ENCODE measurements around the gene PPHLN1. TPM values are rescaled to one million over a fixed set of nuclear protein-coding genes. Genes with fewer than 3 reads are reported as not detected.

The PPHLN1 gene
- total RNA-seq, 4 donors from 2014 or later, result 39.5 to 45.5 (median 41.7) TPM

- 66 to 83% methylated on average over 2 of the region's 2 CpGs for WGBS, 2 donors
- no peak for DNase-seq (ENCODE audit: low spot score in 2 of 2)
- no peak overlapping the region for H3K4me3 ChIP-seq (ENCODE audit: low read depth, poor library complexity, severe bottlenecking)
- TF ChIP-seq POLR2A (IDR thresholded peaks at IDR 0.05), result no peak
- TF ChIP-seq, protein P1, sequence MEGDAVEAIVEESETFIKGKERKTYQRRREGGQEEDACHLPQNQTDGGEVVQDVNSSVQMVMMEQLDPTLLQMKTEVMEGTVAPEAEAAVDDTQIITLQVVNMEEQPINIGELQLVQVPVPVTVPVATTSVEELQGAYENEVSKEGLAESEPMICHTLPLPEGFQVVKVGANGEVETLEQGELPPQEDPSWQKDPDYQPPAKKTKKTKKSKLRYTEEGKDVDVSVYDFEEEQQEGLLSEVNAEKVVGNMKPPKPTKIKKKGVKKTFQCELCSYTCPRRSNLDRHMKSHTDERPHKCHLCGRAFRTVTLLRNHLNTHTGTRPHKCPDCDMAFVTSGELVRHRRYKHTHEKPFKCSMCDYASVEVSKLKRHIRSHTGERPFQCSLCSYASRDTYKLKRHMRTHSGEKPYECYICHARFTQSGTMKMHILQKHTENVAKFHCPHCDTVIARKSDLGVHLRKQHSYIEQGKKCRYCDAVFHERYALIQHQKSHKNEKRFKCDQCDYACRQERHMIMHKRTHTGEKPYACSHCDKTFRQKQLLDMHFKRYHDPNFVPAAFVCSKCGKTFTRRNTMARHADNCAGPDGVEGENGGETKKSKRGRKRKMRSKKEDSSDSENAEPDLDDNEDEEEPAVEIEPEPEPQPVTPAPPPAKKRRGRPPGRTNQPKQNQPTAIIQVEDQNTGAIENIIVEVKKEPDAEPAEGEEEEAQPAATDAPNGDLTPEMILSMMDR (IDR thresholded peaks at IDR 0.05), result no peak
- intact Hi-C loops (cut with DNase I; ENCODE audit: low total_unique reads), result no loop called here
Observed at GRCh38 chr12:42356344-42356743, 30.4 kb downstream of the PPHLN1 start.

DNA sequence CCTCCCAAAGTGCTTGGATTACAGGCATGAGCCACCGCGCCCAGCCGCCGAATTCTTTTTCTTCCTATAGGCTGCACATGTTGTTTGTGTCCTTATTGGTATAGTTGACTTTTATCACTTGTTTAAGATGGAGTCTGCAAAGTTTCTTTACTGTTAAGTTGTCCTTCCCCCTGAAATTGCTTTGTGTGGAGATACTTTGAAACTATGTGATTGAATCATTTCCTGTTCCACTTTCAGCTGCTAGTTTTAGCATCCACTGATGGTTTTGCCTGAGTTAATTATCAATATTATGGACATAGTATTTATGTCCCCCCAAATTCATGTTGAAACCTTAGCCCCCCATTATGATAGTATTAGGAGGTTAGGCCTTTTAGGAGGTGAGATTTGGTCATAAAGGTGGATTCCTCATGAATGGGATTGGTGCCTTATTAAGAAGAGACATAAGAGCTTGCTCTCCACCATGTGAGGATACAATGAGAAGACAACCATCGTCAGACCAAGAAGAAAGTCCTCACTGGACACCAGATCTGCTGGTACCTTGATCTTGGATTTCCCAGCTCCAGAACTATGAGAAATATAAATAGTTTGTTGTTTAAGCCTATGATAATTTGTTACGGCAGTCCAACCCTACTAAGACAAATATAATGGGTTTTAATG lies 34.9 kb downstream of the PPHLN1 start:
- TF ChIP-seq, protein P1 (IDR thresholded peaks at IDR 0.05), result no peak
- TF ChIP-seq POLR2A (IDR thresholded peaks at IDR 0.05), result no peak
- 96 to 97% methylated on average over 6 of the region's 6 CpGs for WGBS, 2 donors
- DNase-seq (ENCODE audit: low spot score in 2 of 2), result peak in 1 of 2 donors; percentile 63
- no peak overlapping the region for H3K4me3 ChIP-seq (ENCODE audit: low read depth, poor library complexity, severe bottlenecking)
- intact Hi-C loops (cut with DNase I; ENCODE audit: low total_unique reads), result no loop called here

- intact Hi-C loops (cut with DNase I; ENCODE audit: low total_unique reads), result no loop called here
- DNase-seq (ENCODE audit: low spot score in 2 of 2), result no peak
- no peak overlapping the region for H3K4me3 ChIP-seq (ENCODE audit: low read depth, poor library complexity, severe bottlenecking)
- WGBS, 2 donors, result 83 to 87% methylated on average over 4 of the region's 4 CpGs
- no peak for TF ChIP-seq POLR2A (IDR thresholded peaks at IDR 0.05)
- TF ChIP-seq, protein P1 (IDR thresholded peaks at IDR 0.05), result no peak
Observed at GRCh38 chr12:42361909-42362646, 36.1 kb downstream of the PPHLN1 start.

- DNase-seq (ENCODE audit: low spot score in 2 of 2), result no peak
- H3K4me3 ChIP-seq (ENCODE audit: low read depth, poor library complexity, severe bottlenecking), result no peak overlapping the region
- intact Hi-C loops (cut with DNase I; ENCODE audit: low total_unique reads), result no loop called here
- TF ChIP-seq POLR2A (IDR thresholded peaks at IDR 0.05), result no peak
- TF ChIP-seq, protein P1 (IDR thresholded peaks at IDR 0.05), result no peak
Observed at GRCh38 chr12:42362647-42363260, 36.8 kb downstream of the PPHLN1 start.

GRCh38 chr12:42364692-42365091 lies 38.7 kb downstream of the PPHLN1 start:
- whole genome bisulfite sequencing, 2 donors, result 80 to 81% methylated on average over 9 of the region's 9 CpGs
- DNase-seq (ENCODE audit: low spot score in 2 of 2), result no peak
- TF ChIP-seq, protein P1 (IDR thresholded peaks at IDR 0.05), result no peak
- no peak for TF ChIP-seq POLR2A (IDR thresholded peaks at IDR 0.05)
- no peak overlapping the region for H3K4me3 ChIP-seq (ENCODE audit: low read depth, poor library complexity, severe bottlenecking)
- intact Hi-C loops (cut with DNase I; ENCODE audit: low total_unique reads), result no loop called here

Data from lower leg skin (tissue), 4 donors.